OCI-LY7 (cell line): Measurements from ENCODE around the gene BIRC5.

Source experiments
- CTCF ChIP-seq: fragments of 200-600 bp; sonication (generic); conservative IDR thresholded peaks from 2 replicates; pipeline ENCODE4 v1.5.1; 2014; ENCODE audit warnings: mild to moderate bottlenecking, antibody characterized with exemption, low read length, moderate library complexity, mixed read lengths
- EZH2phosphoT487 ChIP-seq: fragments of 200-600 bp; sonication (generic); IDR thresholded peaks from 2 replicates; pipeline ENCODE4 v1.6.1; 2018; ENCODE audit warnings: low read depth, borderline replicate concordance, mild to moderate bottlenecking, mixed run types, antibody characterized with exemption, low read length, moderate library complexity, mixed read lengths

- TF ChIP-seq CTCF (no peak), EZH2phosphoT487 (no peak)
Observed at GRCh38 chr17:78259192-78259554, 45.1 kb downstream of the BIRC5 start.
